ENCODE data around the gene KCNIP2. TPM values are rescaled to one million over a fixed set of nuclear protein-coding genes. Genes with fewer than 3 reads are reported as not detected.

The KCNIP2 gene
- total RNA-seq, 2 experiments from 2014 or later = 3.1 to 4.1 TPM

DNA sequence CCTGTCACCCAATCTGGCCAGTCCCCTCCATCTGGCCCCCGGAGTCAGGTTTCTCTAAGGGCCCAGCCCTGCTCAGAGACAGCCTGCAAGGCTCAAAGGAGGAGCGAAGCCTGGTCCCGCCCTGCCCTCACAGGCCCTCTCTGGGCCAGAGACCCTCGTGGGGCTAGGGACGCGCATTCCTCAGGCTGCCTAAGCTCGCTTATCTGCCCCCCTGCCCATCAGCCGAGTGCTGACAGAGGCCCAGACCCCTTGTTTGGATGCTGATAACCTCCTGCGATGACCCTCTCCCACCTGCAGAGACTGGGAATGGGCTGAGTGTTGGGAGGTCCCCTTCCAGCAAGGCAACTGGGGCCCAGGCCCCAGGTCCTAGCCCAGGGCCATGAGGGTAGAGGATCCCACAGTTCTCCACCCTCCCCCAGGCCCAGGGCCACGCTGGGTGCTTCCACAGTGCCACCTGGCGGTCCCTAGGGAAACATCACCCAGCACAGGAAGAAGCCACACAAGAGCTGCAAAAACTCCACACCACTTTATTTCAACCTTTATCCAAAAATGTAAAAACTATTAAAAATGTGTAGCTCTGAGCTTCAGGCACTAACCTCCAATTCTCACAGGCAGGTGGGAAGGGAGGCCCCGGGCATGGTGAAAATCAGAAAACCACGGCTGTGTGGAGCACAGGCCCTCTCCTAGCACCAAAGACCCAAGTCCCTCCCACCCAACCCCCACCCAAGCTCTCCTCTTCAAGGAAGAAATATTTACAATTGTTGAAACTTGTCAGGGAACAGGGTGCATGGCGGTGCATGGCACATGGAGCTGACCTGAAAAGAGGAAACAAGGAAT is 62.6 kb downstream of the KCNIP2 start:
- Mint-ChIP-seq H3K9me3 (no peaks in the 10 kb centered on the region), H3K36me3 (peaks cover 9% of the 10 kb centered on the region), H3K4me3 (peak overlapping the region; percentile 99), H3K4me1 (peaks cover 40% of the 10 kb centered on the region), H3K27ac (no peak overlapping the region), H3K27me3 (peaks cover 24% of the 10 kb centered on the region)
- POLR2A ChIA-PET = interaction anchor here (0.6 to 1.3 kb wide), 4 partner anchors 9 to 178 kb away, joined by 3 to 5 read pairs (median 3); no protein-coding TSS in a partner anchor
- ATAC-seq (ENCODE audit: low read depth) (peak; percentile 41), DNase-seq (peak; percentile 81)

DNA sequence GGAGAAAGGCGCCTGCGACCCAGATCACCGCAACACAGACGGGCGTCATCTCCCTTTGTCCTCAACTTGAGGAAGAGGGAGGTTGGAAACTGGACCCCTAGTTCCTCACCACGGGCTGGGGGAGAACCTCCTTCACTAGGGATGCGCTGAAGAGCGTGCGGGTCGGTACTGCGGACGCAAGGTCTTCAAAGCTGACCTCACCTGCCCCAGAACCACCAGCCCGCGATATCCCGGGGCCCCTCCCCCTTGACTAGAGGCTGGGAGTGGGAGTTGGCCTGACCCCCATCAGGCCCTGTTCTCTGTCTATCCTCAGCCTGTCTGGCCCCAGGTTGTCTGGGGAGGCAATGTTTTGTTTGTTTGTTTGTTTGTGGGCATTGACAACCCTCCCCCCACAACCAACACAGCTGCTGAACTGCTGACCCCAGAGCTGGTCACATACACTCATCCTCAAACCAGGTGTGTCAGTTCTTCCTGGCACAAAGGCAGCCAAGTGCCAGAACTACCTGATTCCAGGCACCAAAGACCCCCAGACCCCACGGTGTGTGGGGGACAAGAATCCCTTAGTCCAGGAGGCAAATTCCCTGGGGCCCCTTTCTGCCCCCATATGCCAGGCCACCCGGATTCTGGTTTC is 63.3 kb downstream of the KCNIP2 start:
- peaks cover 8% of the 10 kb centered on the region for H3K36me3 Mint-ChIP-seq
- peak overlapping the region; percentile 60 for H3K4me3 Mint-ChIP-seq
- H3K4me1 Mint-ChIP-seq = peaks cover 38% of the 10 kb centered on the region

DNA sequence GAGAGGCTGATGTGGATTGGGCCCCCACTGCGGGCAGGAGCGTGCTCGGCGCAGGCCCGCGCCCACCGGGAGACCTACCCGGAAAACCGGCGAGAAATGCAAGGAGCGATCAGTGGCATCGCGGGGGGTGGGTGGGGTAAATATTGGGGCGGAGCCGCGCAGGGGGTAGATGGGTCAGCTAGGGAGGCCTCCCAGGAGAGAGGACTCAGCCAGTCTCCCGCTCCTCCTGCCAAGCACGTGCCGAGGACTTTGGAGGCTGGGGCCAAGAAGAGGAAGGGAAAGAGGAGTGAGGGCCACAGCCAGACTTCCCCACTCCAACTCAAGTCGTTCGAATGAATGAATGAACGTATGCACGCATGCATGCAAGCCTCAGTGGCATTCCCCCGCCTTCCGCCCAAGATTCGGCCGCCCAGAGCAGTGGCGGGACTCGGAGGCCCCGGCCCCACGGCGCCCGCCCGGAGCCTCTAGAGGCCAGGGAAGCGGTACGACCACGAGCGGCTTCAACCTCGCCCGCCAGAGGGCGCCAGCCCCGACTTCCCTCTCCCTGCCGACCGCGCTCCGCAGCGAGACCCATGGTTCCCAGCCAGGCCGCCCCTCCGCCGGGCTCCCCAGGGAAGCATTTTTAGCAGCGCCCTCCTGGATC is 63.9 kb downstream of the KCNIP2 start:
- Mint-ChIP-seq H3K4me3 (peak overlapping the region; percentile 60), H3K27ac (no peak overlapping the region), H3K4me1 (peaks cover 35% of the 10 kb centered on the region), H3K9me3 (no peaks in the 10 kb centered on the region), H3K27me3 (peaks cover 32% of the 10 kb centered on the region), H3K36me3 (peaks cover 6% of the 10 kb centered on the region)
- ATAC-seq (ENCODE audit: low read depth) = peak; percentile 66
- DNase-seq = peak; percentile 92
- POLR2A ChIA-PET = no interaction called here

More for the DNA sequence above, 63.3 kb downstream of the KCNIP2 start:
- peaks cover 26% of the 10 kb centered on the region for H3K27me3 Mint-ChIP-seq
- H3K27ac Mint-ChIP-seq = no peak overlapping the region
- ATAC-seq (ENCODE audit: low read depth) = no peak
- POLR2A ChIA-PET = interaction anchor here (0.6 to 1.1 kb wide), 2 partner anchors 9 to 36 kb away, joined by 3 read pairs; no protein-coding TSS in a partner anchor
- DNase-seq = no peak
- H3K9me3 Mint-ChIP-seq = no peaks in the 10 kb centered on the region

DNA sequence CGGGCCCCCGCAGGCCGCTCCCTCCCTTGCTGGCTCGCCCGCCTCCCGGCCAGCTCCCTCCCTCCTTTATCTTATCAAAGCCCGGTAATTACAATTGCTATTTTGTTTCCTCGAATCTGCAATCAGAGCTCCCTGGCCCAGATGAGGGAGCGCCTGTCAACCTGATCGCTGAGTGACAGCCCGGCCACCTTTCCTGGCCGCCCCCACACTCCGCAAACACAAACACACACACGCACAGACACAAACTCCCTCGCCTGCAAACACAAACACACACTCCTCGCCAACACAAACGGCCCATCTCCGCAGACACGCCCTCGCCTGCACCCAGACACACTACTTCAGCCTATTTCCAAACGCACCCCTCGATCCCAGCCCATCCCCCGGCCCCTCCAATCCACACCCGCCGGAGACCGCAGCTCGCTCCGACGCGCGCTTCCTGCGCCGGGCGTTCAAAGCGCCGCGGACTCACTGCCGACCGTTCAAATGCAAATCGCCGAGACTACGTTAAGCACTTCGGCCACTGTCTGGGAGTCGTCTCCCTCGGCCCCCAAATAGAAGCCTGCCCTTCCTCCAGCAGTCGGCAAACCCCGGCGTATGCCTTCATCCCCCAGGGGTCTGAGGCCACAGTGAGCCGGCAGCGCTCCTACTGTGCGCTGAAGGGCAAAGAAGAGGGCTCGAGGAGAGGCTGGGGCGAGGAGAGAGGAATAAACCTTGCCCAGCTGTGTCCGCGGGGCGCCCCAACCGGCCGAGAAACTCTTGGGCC is 64.6 kb downstream of the KCNIP2 start:
- Mint-ChIP-seq H3K9me3 (no peaks in the 10 kb centered on the region), H3K27me3 (peaks cover 39% of the 10 kb centered on the region), H3K27ac (no peak overlapping the region), H3K4me3 (peak overlapping the region; percentile 60), H3K36me3 (peaks cover 6% of the 10 kb centered on the region), H3K4me1 (peaks cover 30% of the 10 kb centered on the region)
- DNase-seq (peak; percentile 59), ATAC-seq (ENCODE audit: low read depth) (no peak)
- POLR2A ChIA-PET = no interaction called here

DNA sequence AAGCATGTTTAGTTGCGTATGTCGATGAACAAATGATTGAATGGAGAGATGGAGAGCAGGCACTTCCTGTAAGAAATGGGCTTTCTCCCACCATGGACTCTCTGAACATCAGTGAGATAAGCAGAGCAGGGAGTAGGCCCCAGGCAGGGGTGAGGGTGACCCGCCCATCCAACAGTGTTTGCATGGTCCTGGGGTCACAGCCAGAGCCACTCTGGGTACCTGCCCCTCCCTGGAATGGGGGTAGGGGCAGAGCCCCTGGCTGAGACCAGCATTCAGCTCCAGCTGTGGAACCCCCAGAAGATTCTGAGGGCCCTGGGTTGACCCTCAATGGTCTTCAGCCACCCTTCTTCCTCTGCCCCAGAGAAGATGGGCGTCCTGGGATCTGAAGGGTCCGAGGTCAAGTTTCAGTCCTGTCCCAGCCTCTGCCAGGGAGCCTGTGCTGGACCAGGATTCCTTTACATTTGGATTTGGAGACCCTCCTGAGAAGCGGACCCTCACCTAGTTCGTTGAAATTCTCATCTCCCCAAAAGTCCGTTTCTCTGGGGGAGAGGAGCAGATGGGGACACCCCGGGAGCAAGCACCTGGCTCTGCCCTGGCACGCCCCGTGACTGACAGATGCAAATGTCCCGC is 65.3 kb downstream of the KCNIP2 start:
- Mint-ChIP-seq H3K9me3 (no peaks in the 10 kb centered on the region), H3K36me3 (peaks cover 6% of the 10 kb centered on the region), H3K4me1 (peaks cover 28% of the 10 kb centered on the region), H3K27me3 (peaks cover 46% of the 10 kb centered on the region), H3K27ac (no peak overlapping the region), H3K4me3 (no peak overlapping the region)
- DNase-seq (no peak), ATAC-seq (ENCODE audit: low read depth) (no peak)
- POLR2A ChIA-PET = no interaction called here

DNA sequence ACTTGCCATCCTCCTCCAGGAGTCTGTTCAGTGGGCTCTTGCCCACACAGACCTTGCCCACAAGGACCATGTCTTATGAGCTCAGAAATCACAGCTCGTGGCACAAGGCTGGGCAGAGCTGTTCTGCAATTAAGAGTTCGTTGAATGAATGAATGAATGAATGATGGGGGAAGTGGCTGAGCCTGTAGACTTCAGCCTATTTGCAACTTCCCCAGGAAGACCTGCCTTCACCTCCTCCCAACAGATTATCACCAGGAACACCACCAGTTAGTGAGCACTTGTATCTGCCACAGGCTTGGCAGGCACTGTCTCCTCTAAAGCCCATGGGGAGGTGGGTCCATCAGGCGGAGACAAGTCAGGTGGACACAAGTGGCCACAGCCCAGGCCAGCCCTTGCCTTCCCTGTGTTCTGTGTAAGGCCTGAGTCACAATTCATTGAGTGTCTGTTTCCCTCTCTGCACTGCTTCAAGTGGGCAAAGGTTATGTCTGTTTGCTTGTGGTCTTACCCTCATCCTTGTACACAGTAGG is 65.9 kb downstream of the KCNIP2 start:
- Mint-ChIP-seq H3K9me3 (no peaks in the 10 kb centered on the region), H3K27ac (no peak overlapping the region), H3K4me1 (peaks cover 26% of the 10 kb centered on the region), H3K36me3 (peaks cover 4% of the 10 kb centered on the region), H3K4me3 (no peak overlapping the region), H3K27me3 (peaks cover 52% of the 10 kb centered on the region)
- POLR2A ChIA-PET = no interaction called here
- DNase-seq (no peak), ATAC-seq (ENCODE audit: low read depth) (no peak)

DNA sequence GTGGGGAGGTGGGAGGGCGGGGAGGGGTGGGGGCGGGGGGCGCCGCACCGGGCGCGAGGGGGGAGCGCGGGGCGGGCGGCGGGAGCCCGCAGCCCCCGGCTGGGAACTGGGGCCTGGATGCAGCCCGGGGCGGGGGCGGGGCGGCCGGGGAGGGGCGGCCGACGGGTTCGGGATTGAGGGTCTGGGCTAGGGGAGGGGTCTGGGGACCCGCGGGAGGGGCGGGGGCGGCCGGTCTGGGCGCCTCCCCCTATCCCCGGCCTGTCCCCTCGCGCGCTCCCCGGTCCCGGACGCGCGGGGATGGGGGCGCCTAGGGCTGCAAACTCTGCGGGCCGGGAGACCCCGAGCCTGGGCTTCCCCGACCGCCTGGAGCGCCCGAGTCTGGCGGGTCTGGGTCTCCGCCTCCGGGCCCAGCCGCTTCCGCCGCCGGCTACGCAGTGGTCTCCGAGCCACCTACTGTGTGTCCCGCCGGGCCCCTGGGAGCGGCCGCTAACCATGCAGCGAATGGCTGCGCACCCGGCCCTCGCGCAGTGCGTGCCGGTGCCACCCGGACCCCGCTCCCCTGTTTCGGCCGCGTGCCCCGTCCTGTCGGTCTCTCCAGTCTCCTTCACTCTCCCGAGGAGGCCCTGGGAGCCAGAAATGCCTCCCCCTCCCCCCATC is 67.3 kb downstream of the KCNIP2 start:
- Mint-ChIP-seq H3K36me3 (peaks cover 2% of the 10 kb centered on the region), H3K4me1 (peaks cover 18% of the 10 kb centered on the region), H3K4me3 (no peak overlapping the region), H3K9me3 (no peaks in the 10 kb centered on the region), H3K27me3 (peaks cover 65% of the 10 kb centered on the region), H3K27ac (no peak overlapping the region)
- no peak for ATAC-seq (ENCODE audit: low read depth)
- DNase-seq = no peak
- POLR2A ChIA-PET = no interaction called here

Other genes with a start within 250 kb of the KCNIP2 start
- gene FBXW4, start 148.6 kb downstream of the KCNIP2 start, total RNA-seq = 10 to 100 TPM; 58.9 to 65.7 TPM
- gene FGF8, start 67.7 kb downstream of the KCNIP2 start, total RNA-seq = not detected
- gene NPM3, start 60.4 kb downstream of the KCNIP2 start, total RNA-seq = 10 to 100 TPM; 29.2 to 30.5 TPM
- 100 to 1,000 TPM; 207 to 212 TPM for gene OGA, start 25.4 kb downstream of the KCNIP2 start, total RNA-seq
- gene ARMH3, start 212.4 kb upstream of the KCNIP2 start, total RNA-seq = 10 to 100 TPM; 27.8 to 30.5 TPM
- gene HPS6, start 221.5 kb upstream of the KCNIP2 start, total RNA-seq = 10 to 100 TPM; 23.8 to 25.8 TPM